CD4-positive, alpha-beta memory T cell (primary cell): ENCODE measurements around the gene FADS2. TPM values are rescaled to one million over a fixed set of nuclear protein-coding genes. Genes with fewer than 3 reads are reported as not detected.

Source experiments
- CTCF ChIA-PET: fragments of 350-600 bp; sonication (Branson Sonifier 250); formaldehyde crosslinking; loops from one replicate; lab custom pipeline; 2021; ENCODE audit warnings: inconsistent platforms; ENCODE audit not compliant: partially characterized antibody; lab: Charles Lee
- POLR2A ChIA-PET: fragments of 350-600 bp; sonication (Branson Sonifier 250); formaldehyde crosslinking; loops from one replicate; lab custom pipeline; 2021; ENCODE audit not compliant: partially characterized antibody; lab: Charles Lee
- DNase-seq, 5 donors: peaks; one replicate each; pipeline versions ENCODE4 v3.0.0 to v3.0.0-alpha.2; 2020 to 2022; ENCODE audit warnings: mixed read lengths in 1 of 5
- H3K27ac ChIP-seq: one replicate; pipeline ENCODE4 v1.7.0; 2013; ENCODE audit warnings: low read depth, low read length
- H3K27me3 ChIP-seq: 2 replicates; pipeline ENCODE4 v1.7.0; 2013; ENCODE audit warnings: mild to moderate bottlenecking, low read length, moderate library complexity; ENCODE audit not compliant: insufficient read depth
- H3K36me3 ChIP-seq: 2 replicates; pipeline ENCODE4 v1.7.0; 2013; ENCODE audit warnings: mild to moderate bottlenecking, low read length, moderate library complexity; ENCODE audit not compliant: insufficient read depth
- H3K4me1 ChIP-seq: 2 replicates; pipeline ENCODE4 v1.7.0; 2013; ENCODE audit warnings: mild to moderate bottlenecking, low read length, moderate library complexity; ENCODE audit not compliant: insufficient read depth
- H3K4me3 ChIP-seq, 2 donors: one replicate each; pipeline ENCODE4 v1.7.0; 2013; ENCODE audit warnings: low read length in 2 of 2, mild to moderate bottlenecking in 1 of 2
- H3K9me3 ChIP-seq, 2 donors: one replicate each; pipeline ENCODE4 v1.7.0; 2013; ENCODE audit warnings: low read length in 2 of 2, control low read depth in 1 of 2; ENCODE audit not compliant: control insufficient read depth in 1 of 2
- H3K27ac Mint-ChIP-seq, 7 donors: one replicate each; pipeline ENCODE4 v1.8.0; 2020 to 2021; ENCODE audit warnings: mixed read lengths in 7 of 7, mild to moderate bottlenecking in 6 of 7, inconsistent platforms in 3 of 7, moderate library complexity in 3 of 7
- H3K27me3 Mint-ChIP-seq, 2 donors: one replicate each; pipeline ENCODE4 v1.8.0; 2020 to 2021; ENCODE audit warnings: mixed read lengths in 2 of 2
- H3K36me3 Mint-ChIP-seq, 2 donors: one replicate each; pipeline ENCODE4 v1.8.0; 2020 to 2021; ENCODE audit warnings: mixed read lengths in 2 of 2, inconsistent platforms in 1 of 2, mild to moderate bottlenecking in 1 of 2
- H3K4me1 Mint-ChIP-seq, 4 donors: one replicate each; pipeline ENCODE4 v1.8.0; 2020 to 2021; ENCODE audit warnings: mixed read lengths in 4 of 4, mild to moderate bottlenecking in 1 of 4
- H3K4me3 Mint-ChIP-seq, 8 donors: one replicate each; pipeline ENCODE4 v1.8.0; 2020 to 2021; ENCODE audit warnings: mixed read lengths in 8 of 8, mild to moderate bottlenecking in 7 of 8, moderate library complexity in 6 of 8, inconsistent platforms in 3 of 8
- H3K9me3 Mint-ChIP-seq, 8 donors: one replicate each; pipeline ENCODE4 v1.8.0; 2020 to 2021; ENCODE audit warnings: mixed read lengths in 8 of 8, mild to moderate bottlenecking in 5 of 8, inconsistent platforms in 3 of 8, moderate library complexity in 1 of 8
- intact Hi-C: fragments of 100-400 bp; cut with micrococcal nuclease; formaldehyde crosslinking; loops from one replicate; pipeline ENCODE4 v1.15.1; 2023
- polyA plus RNA-seq, 2 donors: library from polyadenylated mRNA; unstranded; fragments of 300-500 nt; fragmentation: Illumina TruSeq; gene quantifications; one replicate each; pipeline ENCODE4 v1.2.3, GENCODE V29; 2021
- total RNA-seq, 2 experiments: library from RNA; stranded (reverse); gene quantifications; one replicate each; pipeline ENCODE4 v1.2.3, GENCODE V29; 2021

The FADS2 gene
- total and polyA plus RNA-seq, 4 experiments from 2014 or later: 0.06 to 0.94 (median 0.47) TPM

- no peak overlapping the region for H3K4me3 ChIP-seq
- H3K4me3 Mint-ChIP-seq: no peak overlapping the region
- no peaks in the 10 kb centered on the region for H3K36me3 Mint-ChIP-seq
- no peak for DNase-seq
- no peak overlapping the region for H3K27ac Mint-ChIP-seq
- no peaks in the 10 kb centered on the region for H3K9me3 Mint-ChIP-seq
- no peaks in the 10 kb centered on the region for H3K4me1 ChIP-seq
- H3K36me3 ChIP-seq: no peaks in the 10 kb centered on the region
- H3K9me3 ChIP-seq: no peaks in the 10 kb centered on the region
- CTCF ChIA-PET: no interaction called here
- POLR2A ChIA-PET: no interaction called here
- no peak overlapping the region for H3K27ac ChIP-seq
- no peaks in the 10 kb centered on the region for H3K27me3 Mint-ChIP-seq
- no peaks in the 10 kb centered on the region for H3K4me1 Mint-ChIP-seq
- intact Hi-C loops: no loop called here
- H3K27me3 ChIP-seq: no peaks in the 10 kb centered on the region
Measured at GRCh38 chr11:61854206-61854895, 26.3 kb downstream of the FADS2 start.

- no peak overlapping the region for H3K4me3 Mint-ChIP-seq
- H3K36me3 Mint-ChIP-seq: no peaks in the 10 kb centered on the region
- DNase-seq: no peak
- Histone ChIP-seq H3K27ac (no peak overlapping the region), H3K4me1 (no peaks in the 10 kb centered on the region), H3K4me3 (no peak overlapping the region), H3K36me3 (no peaks in the 10 kb centered on the region), H3K27me3 (no peaks in the 10 kb centered on the region), H3K9me3 (no peaks in the 10 kb centered on the region)
- no peaks in the 10 kb centered on the region for H3K27me3 Mint-ChIP-seq
- H3K4me1 Mint-ChIP-seq: no peaks in the 10 kb centered on the region
- ChIA-PET POLR2A (no interaction called here), CTCF (no interaction called here)
- H3K27ac Mint-ChIP-seq: no peak overlapping the region
- intact Hi-C loops: no loop called here
- H3K9me3 Mint-ChIP-seq: no peaks in the 10 kb centered on the region
Measured at GRCh38 chr11:61854966-61855714, 27.0 kb downstream of the FADS2 start.

- CTCF ChIA-PET: no interaction called here
Measured at GRCh38 chr11:61855939-61856680, 28.0 kb downstream of the FADS2 start.

GRCh38 chr11:61860054-61860903 is 32.2 kb downstream of the FADS2 start:
- Mint-ChIP-seq H3K4me3 (no peak overlapping the region), H3K27me3 (no peaks in the 10 kb centered on the region), H3K9me3 (no peaks in the 10 kb centered on the region), H3K4me1 (no peaks in the 10 kb centered on the region), H3K27ac (no peak overlapping the region), H3K36me3 (no peaks in the 10 kb centered on the region)
- DNase-seq: no peak
- intact Hi-C loops: no loop called here
- no peaks in the 10 kb centered on the region for H3K36me3 ChIP-seq
- H3K9me3 ChIP-seq: no peaks in the 10 kb centered on the region
- H3K4me1 ChIP-seq: no peaks in the 10 kb centered on the region
- CTCF ChIA-PET: no interaction called here
- POLR2A ChIA-PET: no interaction called here
- H3K27me3 ChIP-seq: no peaks in the 10 kb centered on the region
- no peak overlapping the region for H3K27ac ChIP-seq
- no peak overlapping the region for H3K4me3 ChIP-seq

More at GRCh38 chr11:61855939-61856680, 28.0 kb downstream of the FADS2 start:
- no peaks in the 10 kb centered on the region for H3K36me3 ChIP-seq
- no peak for DNase-seq
- Mint-ChIP-seq H3K4me3 (no peak overlapping the region), H3K9me3 (no peaks in the 10 kb centered on the region), H3K36me3 (no peaks in the 10 kb centered on the region), H3K4me1 (no peaks in the 10 kb centered on the region), H3K27me3 (no peaks in the 10 kb centered on the region), H3K27ac (no peak overlapping the region)
- POLR2A ChIA-PET: no interaction called here
- no peaks in the 10 kb centered on the region for H3K9me3 ChIP-seq
- no peak overlapping the region for H3K27ac ChIP-seq
- H3K4me3 ChIP-seq: no peak overlapping the region
- intact Hi-C loops: no loop called here
- no peaks in the 10 kb centered on the region for H3K27me3 ChIP-seq
- H3K4me1 ChIP-seq: no peaks in the 10 kb centered on the region

- Histone ChIP-seq H3K36me3 (no peaks in the 10 kb centered on the region), H3K4me1 (no peaks in the 10 kb centered on the region), H3K27ac (no peak overlapping the region), H3K27me3 (no peaks in the 10 kb centered on the region), H3K9me3 (no peaks in the 10 kb centered on the region), H3K4me3 (no peak overlapping the region)
- Mint-ChIP-seq H3K27ac (no peak overlapping the region), H3K9me3 (no peaks in the 10 kb centered on the region), H3K4me1 (no peaks in the 10 kb centered on the region), H3K27me3 (no peaks in the 10 kb centered on the region), H3K36me3 (no peaks in the 10 kb centered on the region), H3K4me3 (no peak overlapping the region)
- DNase-seq: no peak
- POLR2A ChIA-PET: no interaction called here
- CTCF ChIA-PET: no interaction called here
- intact Hi-C loops: no loop called here
Measured at GRCh38 chr11:61861634-61862033, 33.5 kb downstream of the FADS2 start.

- Histone ChIP-seq H3K9me3 (no peaks in the 10 kb centered on the region), H3K4me3 (no peak overlapping the region), H3K27ac (no peak overlapping the region), H3K4me1 (no peaks in the 10 kb centered on the region), H3K27me3 (no peaks in the 10 kb centered on the region), H3K36me3 (no peaks in the 10 kb centered on the region)
- no peak overlapping the region for H3K4me3 Mint-ChIP-seq
- no peaks in the 10 kb centered on the region for H3K27me3 Mint-ChIP-seq
- POLR2A ChIA-PET: no interaction called here
- H3K4me1 Mint-ChIP-seq: no peaks in the 10 kb centered on the region
- H3K27ac Mint-ChIP-seq: peak overlapping the region in 1 of 7 donors; percentile 52
- intact Hi-C loops: no loop called here
- no peaks in the 10 kb centered on the region for H3K36me3 Mint-ChIP-seq
- DNase-seq: no peak
- no peaks in the 10 kb centered on the region for H3K9me3 Mint-ChIP-seq
- CTCF ChIA-PET: no interaction called here
Measured at GRCh38 chr11:61862714-61863547, 34.8 kb downstream of the FADS2 start.
